ENCODE measurements around the gene TM4SF4.

DNA sequence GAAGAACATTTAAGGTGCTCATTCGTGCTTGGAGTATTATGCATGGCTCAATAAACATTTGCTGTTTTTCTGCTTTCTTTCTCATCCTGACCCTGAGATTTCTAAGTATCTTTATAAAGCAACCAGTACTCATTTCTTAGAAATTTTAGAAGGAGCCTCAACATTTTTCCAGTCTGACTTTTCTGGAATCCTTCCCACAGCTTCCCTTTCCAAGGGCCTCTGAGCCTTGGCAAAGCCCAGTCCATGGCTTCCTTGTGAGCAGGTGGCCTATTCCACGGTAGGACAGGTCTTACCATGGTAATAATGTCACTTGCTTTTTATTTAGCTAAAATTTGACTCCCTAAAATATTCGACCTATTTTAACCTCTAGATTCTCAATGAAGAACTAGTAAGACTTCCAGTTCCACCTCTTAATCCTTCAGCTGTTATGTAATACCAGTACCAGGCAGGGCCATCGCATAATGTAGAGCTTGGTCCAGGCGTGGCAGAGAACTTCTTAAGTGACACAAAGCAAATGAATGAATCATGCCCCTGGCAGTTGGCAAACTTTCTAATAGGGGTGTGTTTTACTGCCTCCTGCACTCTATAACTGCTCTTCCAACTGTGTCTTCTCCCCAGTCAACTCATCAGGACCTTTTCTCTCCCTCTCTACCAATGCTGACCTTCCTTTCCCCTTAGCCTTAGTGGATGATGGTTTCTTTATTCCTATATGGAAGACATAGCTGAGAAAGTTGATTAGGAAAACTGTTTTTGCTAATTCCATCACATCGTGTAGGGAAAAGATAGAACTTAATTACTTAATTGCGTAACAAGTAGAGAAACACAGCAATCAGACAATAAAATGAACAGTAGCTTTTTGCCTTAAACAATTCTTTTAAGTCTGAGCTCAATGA lies 894 bp upstream of the TM4SF4 start:
- TF ChIP-seq, protein P1, sequence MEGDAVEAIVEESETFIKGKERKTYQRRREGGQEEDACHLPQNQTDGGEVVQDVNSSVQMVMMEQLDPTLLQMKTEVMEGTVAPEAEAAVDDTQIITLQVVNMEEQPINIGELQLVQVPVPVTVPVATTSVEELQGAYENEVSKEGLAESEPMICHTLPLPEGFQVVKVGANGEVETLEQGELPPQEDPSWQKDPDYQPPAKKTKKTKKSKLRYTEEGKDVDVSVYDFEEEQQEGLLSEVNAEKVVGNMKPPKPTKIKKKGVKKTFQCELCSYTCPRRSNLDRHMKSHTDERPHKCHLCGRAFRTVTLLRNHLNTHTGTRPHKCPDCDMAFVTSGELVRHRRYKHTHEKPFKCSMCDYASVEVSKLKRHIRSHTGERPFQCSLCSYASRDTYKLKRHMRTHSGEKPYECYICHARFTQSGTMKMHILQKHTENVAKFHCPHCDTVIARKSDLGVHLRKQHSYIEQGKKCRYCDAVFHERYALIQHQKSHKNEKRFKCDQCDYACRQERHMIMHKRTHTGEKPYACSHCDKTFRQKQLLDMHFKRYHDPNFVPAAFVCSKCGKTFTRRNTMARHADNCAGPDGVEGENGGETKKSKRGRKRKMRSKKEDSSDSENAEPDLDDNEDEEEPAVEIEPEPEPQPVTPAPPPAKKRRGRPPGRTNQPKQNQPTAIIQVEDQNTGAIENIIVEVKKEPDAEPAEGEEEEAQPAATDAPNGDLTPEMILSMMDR (IDR thresholded peaks at IDR 0.05): no peak
- TF ChIP-seq POLR2A (IDR thresholded peaks at IDR 0.05): no peak

All from esophagus squamous epithelium (tissue), 4 donors.